ENCODE measurements around the gene BTBD16.

- TF ChIP-seq EGR1 (IDR thresholded peaks at IDR 0.05; ENCODE audit: borderline replicate concordance in 1 of 2, low read depth in 2 of 2, low read length in 2 of 2), result no peak
- no peak for TF ChIP-seq GABPA (IDR thresholded peaks at IDR 0.05; ENCODE audit: low read depth)
- TF ChIP-seq IKZF2 (IDR thresholded peaks at IDR 0.05), result no peak
- no peak for TF ChIP-seq SREBF2 (IDR thresholded peaks at IDR 0.05; ENCODE audit: low read length)
- no peak for TF ChIP-seq ATF7 (IDR thresholded peaks at IDR 0.05; ENCODE audit: low read depth)
- TF ChIP-seq SP1 (IDR thresholded peaks at IDR 0.05; ENCODE audit: low read depth, low read length), result no peak
- no peak for TF ChIP-seq POLR2A (IDR thresholded peaks at IDR 0.05; ENCODE audit: low read depth, low read length)
- TF ChIP-seq ATF3 (IDR thresholded peaks at IDR 0.05; ENCODE audit: borderline replicate concordance, extremely low read depth, low read depth, low read length), result no peak
- no peak for TF ChIP-seq MTA3 (IDR thresholded peaks at IDR 0.05; ENCODE audit: borderline replicate concordance, low read length)
- no peak for TF ChIP-seq KDM1A (IDR thresholded peaks at IDR 0.05; ENCODE audit: borderline replicate concordance)
- no peak for TF ChIP-seq CBX3 (IDR thresholded peaks at IDR 0.05; ENCODE audit: borderline replicate concordance, low read depth)
These were observed 41.4 kb upstream of the BTBD16 start for GRCh38 chr10:122229666-122230065.
